HUDEP-2 (cell line): ENCODE results near the gene BCCIP.

Source experiments
- DNase-seq, 76 experiments: peaks; one replicate each; lab custom pipeline; 2025; ENCODE audit not compliant: unreplicated experiment in 76 of 76; lab: John Stamatoyannopoulos, UW

Gene BCCIP

GRCh38 chr10:125882596-125882995 lies 59.2 kb downstream of the BCCIP start:
- DNase-seq = no peak

- DNase-seq = no peak
Measured at GRCh38 chr10:125883211-125883610, 59.9 kb downstream of the BCCIP start.
